ENCODE data around the gene CMTM2.
"Not testable (repeated sequence)": the region's sequence is repeated elsewhere in the genome, so short reads cannot be mapped to it uniquely, and the experiment has no call there.

CMTM2 gene

DNA sequence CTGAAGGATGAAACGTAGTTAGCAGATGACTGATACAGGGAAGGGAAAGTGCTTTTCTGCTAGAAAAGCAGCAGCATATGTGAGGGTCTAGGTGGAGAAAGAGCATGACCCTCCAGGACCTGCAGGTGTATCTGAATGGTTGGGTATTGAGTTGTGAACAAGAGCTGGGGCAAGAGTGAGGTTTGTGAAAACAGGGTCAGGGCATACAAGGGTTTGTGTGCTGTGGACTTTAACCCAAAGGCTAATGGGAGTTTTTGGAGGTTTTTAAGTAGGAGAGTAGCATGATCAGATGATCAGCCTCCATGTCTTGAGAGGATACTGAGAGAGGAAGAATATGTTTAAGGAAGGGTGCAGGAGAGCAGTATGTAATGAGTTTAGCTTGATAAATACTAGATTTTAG lies 19.2 kb upstream of the CMTM2 start:
- H3K9ac ChIP-seq = 0 out of 22 replicates have a peak overlapping the region, but pooled peaks of 2 of the 11 experiments have one; percentile 2 to 9
- H3K4me2 ChIP-seq = peak overlapping the region; percentile 16 to 96 (median 48); a peak in 21 of 22 replicates
- no peak for TF ChIP-seq Cebpa-rat (IDR thresholded peaks at IDR 0.05)
- H3K4me1 ChIP-seq = peaks cover 65 to 92% (median 82%) of the 10 kb centered on the region in 10 experiments
- H3K4me3 ChIP-seq = no peak overlapping the region
- peaks cover 75 to 100% (median 93%) of the 10 kb centered on the region in 11 experiments for H3K36me3 ChIP-seq
- no peaks in the 10 kb centered on the region for H3K9me3 ChIP-seq (replicated peaks in 1 of 11)
- peaks cover 0 to 100% (median 54%) of the 10 kb centered on the region in 11 experiments; a peak in 18 of 22 replicates for H4K20me1 ChIP-seq
- peak overlapping the region in 2 of 11 experiments; percentile 10 to 24; a peak in 1 of 22 replicates for H3K27ac ChIP-seq
- H3K27me3 ChIP-seq = no peaks in the 10 kb centered on the region

DNA sequence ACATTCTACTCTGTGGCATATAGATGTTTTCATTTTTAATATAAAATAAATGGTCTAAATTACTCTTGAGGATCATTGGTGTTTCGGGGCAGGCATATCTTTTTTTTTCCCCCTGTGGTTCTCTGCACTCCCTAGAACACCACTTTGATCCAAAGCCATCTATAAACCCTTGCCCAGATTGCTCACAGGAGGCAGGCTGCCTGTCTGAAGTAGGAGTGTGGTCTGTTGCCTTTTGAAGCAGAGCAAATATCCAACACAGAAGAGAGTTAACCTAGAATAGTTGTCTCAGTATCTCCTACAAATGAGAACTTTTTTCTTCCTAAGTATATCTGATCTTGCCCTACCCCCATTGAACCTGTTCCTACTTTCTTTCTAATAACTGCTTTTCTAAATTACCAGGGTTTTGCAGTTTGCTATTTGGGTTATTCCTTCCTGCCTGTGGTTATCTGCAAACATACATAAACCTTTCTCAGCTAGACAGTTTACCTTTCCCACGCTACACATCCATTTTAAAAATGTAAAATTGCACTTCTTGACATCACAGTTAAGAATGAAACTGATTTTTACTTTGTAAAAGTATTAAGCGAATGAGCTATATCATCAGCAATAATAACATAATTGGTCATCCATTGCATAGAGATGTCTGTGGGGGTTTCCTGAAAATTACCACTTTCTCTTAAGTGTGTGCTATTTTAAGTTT lies 17.7 kb upstream of the CMTM2 start:
- peaks cover 51 to 79% (median 68%) of the 10 kb centered on the region in 10 experiments for H3K4me1 ChIP-seq
- peaks cover 85 to 100% (median 96%) of the 10 kb centered on the region in 11 experiments for H3K36me3 ChIP-seq
- peaks cover 0 to 100% (median 64%) of the 10 kb centered on the region in 11 experiments; a peak in 18 of 22 replicates for H4K20me1 ChIP-seq
- H3K9me3 ChIP-seq (replicated peaks in 1 of 11) = peaks cover 0 to 10% (median 6%) of the 10 kb centered on the region in 11 experiments; a peak in 15 of 22 replicates
- no peaks in the 10 kb centered on the region for H3K27me3 ChIP-seq
- peak overlapping the region in 3 of 11 experiments; percentile 6 to 24 (median 8); a peak in 4 of 22 replicates for H3K27ac ChIP-seq
- peak overlapping the region in 7 of 11 experiments; percentile 2 to 22 (median 11); a peak in 5 of 22 replicates for H3K9ac ChIP-seq
- no peak for TF ChIP-seq Cebpa-rat (IDR thresholded peaks at IDR 0.05)
- H3K4me3 ChIP-seq = no peak overlapping the region
- H3K4me2 ChIP-seq = peak overlapping the region in 10 of 11 experiments; percentile 16 to 96 (median 38); a peak in 19 of 22 replicates

DNA sequence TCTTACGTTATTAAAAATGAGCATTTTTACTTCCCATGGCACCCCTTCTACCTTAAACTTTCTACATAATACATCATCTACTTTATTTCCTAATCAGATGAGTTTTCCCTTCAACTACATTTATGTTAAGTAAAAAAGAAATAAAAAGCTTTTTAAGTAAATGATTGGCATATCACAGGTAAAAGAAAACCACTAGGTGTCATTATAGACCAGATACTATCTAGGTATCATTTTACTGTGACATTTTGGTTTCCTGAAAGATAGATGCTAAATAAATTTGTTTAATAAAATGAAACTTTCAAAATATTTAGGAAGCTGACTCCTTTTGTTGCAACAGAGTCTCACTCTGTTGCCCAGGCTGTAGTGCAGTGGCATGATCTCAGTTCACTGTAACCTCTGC lies 16.9 kb upstream of the CMTM2 start:
- Histone ChIP-seq H3K4me2 (peak overlapping the region in 10 of 11 experiments; percentile 10 to 96 (median 47); a peak in 16 of 22 replicates), H3K4me3 (no peak overlapping the region), H3K9ac (peak overlapping the region in 6 of 11 experiments; percentile 5 to 58 (median 22); a peak in 4 of 22 replicates), H3K9me3 (replicated peaks in 1 of 11) (peaks cover 0 to 14% (median 12%) of the 10 kb centered on the region in 11 experiments; a peak in 16 of 22 replicates), H3K4me1 (peaks cover 42 to 70% (median 60%) of the 10 kb centered on the region in 10 experiments), H3K27ac (peak overlapping the region in 2 of 11 experiments; percentile 12 to 16; a peak in 1 of 22 replicates), H4K20me1 (peaks cover 0 to 95% (median 64%) of the 10 kb centered on the region in 11 experiments; a peak in 18 of 22 replicates), H3K27me3 (no peaks in the 10 kb centered on the region), H3K36me3 (peaks cover 86 to 100% (median 97%) of the 10 kb centered on the region in 11 experiments)
- TF ChIP-seq Cebpa-rat (IDR thresholded peaks at IDR 0.05) = no peak

DNA sequence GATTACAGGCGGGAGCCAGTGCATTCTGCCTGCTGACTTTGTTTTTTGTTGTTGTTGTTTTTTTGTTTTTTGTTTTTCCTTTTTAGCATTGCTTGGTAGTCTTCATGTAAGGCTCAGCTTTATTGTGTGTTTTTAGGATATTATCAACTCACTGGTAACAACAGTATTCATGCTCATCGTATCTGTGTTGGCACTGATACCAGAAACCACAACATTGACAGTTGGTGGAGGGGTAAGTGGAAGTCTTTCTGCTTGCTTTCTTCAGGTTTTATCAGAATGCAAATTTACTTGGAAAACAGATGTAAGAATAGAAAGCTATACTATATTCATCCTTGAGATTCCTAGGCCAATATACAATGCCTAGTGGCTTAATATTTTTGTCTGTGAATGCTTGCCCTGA lies 16.3 kb upstream of the CMTM2 start:
- peaks cover 0 to 92% (median 58%) of the 10 kb centered on the region in 11 experiments; a peak in 18 of 22 replicates for H4K20me1 ChIP-seq
- peak overlapping the region in 2 of 11 experiments; percentile 12 to 16; a peak in 2 of 22 replicates for H3K27ac ChIP-seq

DNA sequence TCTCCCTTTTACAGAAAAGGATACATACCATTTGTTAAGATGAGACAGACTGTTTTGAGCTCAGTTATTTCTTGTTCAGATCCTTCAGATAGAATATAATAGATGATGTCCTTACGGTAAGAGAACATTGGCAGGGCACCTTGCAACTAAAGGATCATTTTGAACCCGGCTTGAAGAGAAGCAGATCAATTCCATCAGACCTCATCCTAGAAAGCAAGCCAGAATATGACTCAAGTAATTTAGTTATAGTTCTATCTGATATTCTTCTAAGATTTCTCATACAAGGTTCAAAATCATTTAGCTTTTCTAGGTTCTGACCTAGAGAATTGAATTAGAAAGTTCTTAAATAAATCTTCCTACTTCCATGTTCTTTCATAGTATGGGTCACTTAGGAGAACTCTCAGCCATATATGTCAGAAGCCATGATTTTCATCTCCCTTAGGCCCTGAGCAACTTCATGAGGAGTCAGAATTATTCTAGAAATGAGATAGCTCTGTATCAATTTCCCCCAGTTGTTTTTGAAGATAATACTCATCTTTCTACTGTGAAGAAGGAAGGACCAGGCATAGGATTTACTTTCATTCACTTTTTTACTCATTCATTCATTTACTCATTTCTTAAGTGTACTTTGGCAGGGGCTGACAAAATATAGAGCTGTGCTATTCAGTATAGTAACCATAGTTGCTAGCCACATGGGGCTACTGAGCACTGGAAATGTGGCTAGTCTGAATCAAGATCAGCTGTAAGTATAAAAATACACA lies 15.5 kb upstream of the CMTM2 start:
- no peak for TF ChIP-seq Cebpa-rat (IDR thresholded peaks at IDR 0.05)
- H3K4me3 ChIP-seq = no peak overlapping the region
- no peaks in the 10 kb centered on the region for H3K27me3 ChIP-seq
- peak overlapping the region in 2 of 11 experiments; percentile 42 to 60; a peak in 3 of 22 replicates for H3K4me2 ChIP-seq
- H3K4me1 ChIP-seq = peaks cover 42 to 62% (median 51%) of the 10 kb centered on the region in 10 experiments
- H3K27ac ChIP-seq = peak overlapping the region in 1 of 11 experiments; percentile 1; a peak in 2 of 22 replicates
- H3K9me3 ChIP-seq (replicated peaks in 1 of 11) = peaks cover 0 to 15% (median 12%) of the 10 kb centered on the region in 11 experiments; a peak in 16 of 22 replicates
- peak overlapping the region in 2 of 11 experiments; percentile 21 to 30; a peak in 2 of 22 replicates for H3K9ac ChIP-seq
- peaks cover 0 to 92% (median 50%) of the 10 kb centered on the region in 11 experiments; a peak in 18 of 22 replicates for H4K20me1 ChIP-seq
- H3K36me3 ChIP-seq = peaks cover 78 to 100% (median 94%) of the 10 kb centered on the region in 11 experiments

More for the DNA sequence above, 16.3 kb upstream of the CMTM2 start:
- no peak for TF ChIP-seq Cebpa-rat (IDR thresholded peaks at IDR 0.05)
- H3K9ac ChIP-seq = peak overlapping the region in 5 of 11 experiments; percentile 11 to 58 (median 30); a peak in 6 of 22 replicates
- peak overlapping the region in 10 of 11 experiments; percentile 10 to 94 (median 47); a peak in 16 of 22 replicates for H3K4me2 ChIP-seq
- H3K9me3 ChIP-seq (replicated peaks in 1 of 11) = peaks cover 0 to 15% (median 12%) of the 10 kb centered on the region in 11 experiments; a peak in 16 of 22 replicates
- no peaks in the 10 kb centered on the region for H3K27me3 ChIP-seq
- peaks cover 42 to 64% (median 55%) of the 10 kb centered on the region in 10 experiments for H3K4me1 ChIP-seq
- H3K36me3 ChIP-seq = peaks cover 83 to 100% (median 97%) of the 10 kb centered on the region in 11 experiments
- no peak overlapping the region for H3K4me3 ChIP-seq

DNA sequence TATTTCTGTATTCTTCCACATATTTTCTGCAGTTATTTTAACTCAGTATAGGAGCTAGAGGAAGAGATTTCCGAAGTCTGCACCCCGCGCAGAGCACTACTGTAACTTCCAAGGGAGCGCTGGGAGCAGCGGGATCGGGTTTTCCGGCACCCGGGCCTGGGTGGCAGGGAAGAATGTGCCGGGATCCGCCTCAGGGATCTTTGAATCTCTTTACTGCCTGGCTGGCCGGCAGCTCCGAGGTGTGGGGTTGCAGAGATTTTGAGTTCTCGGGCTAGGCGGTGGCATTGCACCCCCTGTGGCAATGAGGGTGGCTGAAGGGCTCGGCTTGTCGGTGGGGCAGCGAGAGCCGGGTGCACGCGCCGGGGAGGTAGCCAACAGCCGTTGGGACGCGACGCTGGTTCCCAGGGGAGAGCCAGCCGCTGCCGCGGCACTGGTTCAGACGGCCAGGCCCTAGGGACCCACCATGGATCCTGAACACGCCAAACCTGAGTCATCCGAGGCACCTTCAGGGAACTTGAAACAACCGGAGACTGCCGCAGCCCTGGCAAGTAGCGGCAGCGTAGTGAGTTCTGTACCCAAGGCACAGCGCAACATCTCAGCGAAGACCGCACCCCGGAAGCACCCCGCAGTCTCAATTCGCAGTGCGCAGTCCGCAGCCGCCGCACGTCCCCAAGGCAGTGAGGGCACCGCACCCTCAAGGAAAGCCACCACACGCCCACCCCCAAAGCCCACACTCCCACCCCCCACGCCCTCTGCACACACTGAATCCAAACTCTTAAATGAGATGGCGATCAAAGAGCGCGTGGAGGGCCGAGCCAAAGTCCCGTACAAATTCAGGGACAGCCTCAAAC lies 13.0 kb upstream of the CMTM2 start, which contains the start of gene CMTM1:
Gene CMTM1, plus strand, starts transcription at position 389 of the 851 bp plus-strand sequence. Its CDS starts 75 bp downstream, at position 464.
- TF ChIP-seq Cebpa-rat (IDR thresholded peaks at IDR 0.05) = no peak
- Histone ChIP-seq H4K20me1 (peaks cover 0 to 67% (median 26%) of the 10 kb centered on the region in 11 experiments; a peak in 18 of 22 replicates), H3K4me3 (no peak within 1 kb of the TSS), H3K36me3 (peaks cover 59 to 100% (median 83%) of the 10 kb centered on the region in 11 experiments), H3K9me3 (replicated peaks in 1 of 11) (peaks cover 0 to 15% (median 12%) of the 10 kb centered on the region in 11 experiments; a peak in 16 of 22 replicates), H3K4me1 (peaks cover 34 to 61% (median 47%) of the 10 kb centered on the region in 10 experiments), H3K27me3 (no peaks in the 10 kb centered on the region), H3K4me2 (no peak within 1 kb of the TSS), H3K9ac (no peak within 1 kb of the TSS), H3K27ac (no peak within 1 kb of the TSS)

DNA sequence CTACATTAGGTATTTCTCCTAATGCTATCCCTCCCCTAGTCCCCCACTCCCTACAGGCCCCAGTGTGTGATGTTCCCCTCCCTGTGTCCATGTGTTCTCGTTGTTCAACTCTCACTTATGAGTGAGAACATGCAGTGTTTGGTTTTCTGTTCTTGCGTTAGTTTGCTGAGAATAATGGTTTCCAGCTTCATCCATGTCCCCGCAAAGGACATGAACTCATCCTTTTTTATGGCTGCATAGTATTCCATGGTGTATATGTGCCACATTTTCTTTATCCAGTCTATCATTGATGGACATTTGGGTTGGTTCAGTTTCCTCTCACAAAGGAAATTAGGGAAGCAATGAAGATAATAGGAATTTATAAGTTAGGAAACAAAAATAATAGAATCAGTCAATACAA lies 12.0 kb upstream of the CMTM2 start:
- not testable (repeated sequence) for H3K9ac ChIP-seq, H3K27ac ChIP-seq, H3K27me3 ChIP-seq, H3K4me3 ChIP-seq, H3K4me2 ChIP-seq
- peaks cover 0 to 15% (median 12%) of the 10 kb centered on the region in 11 experiments; a peak in 16 of 22 replicates for H3K9me3 ChIP-seq (replicated peaks in 1 of 11)
- peaks cover 0 to 57% (median 16%) of the 10 kb centered on the region in 11 experiments; a peak in 14 of 22 replicates for H4K20me1 ChIP-seq
- H3K36me3 ChIP-seq = peaks cover 50 to 96% (median 76%) of the 10 kb centered on the region in 11 experiments
- peaks cover 34 to 61% (median 47%) of the 10 kb centered on the region in 10 experiments for H3K4me1 ChIP-seq

All from BLaER1 treated with 17β-estradiol and CSF1 and Interleukin-3, amounts not matched to agents 10 nM and 100 nM (cell line).